H9 (cell line): ENCODE results near the gene CNR1. TPM values are rescaled to one million over a fixed set of nuclear protein-coding genes. Genes with fewer than 3 reads are reported as not detected.

Source experiments
- DNase-seq: peaks from one replicate; pipeline ENCODE4 v3.0.0-alpha.2; 2017
- H2AFZ ChIP-seq: one replicate; pipeline ENCODE4 v1.6.1; 2013; ENCODE audit warnings: mild to moderate bottlenecking, low read length, control low read depth, moderate library complexity
- H2AK5ac ChIP-seq: 2 replicates; pipeline ENCODE4 v1.6.1; 2013; ENCODE audit warnings: low read length, control low read depth, mixed read lengths; ENCODE audit not compliant: insufficient read length
- H2BK120ac ChIP-seq: one replicate; pipeline ENCODE4 v1.6.1; 2013; ENCODE audit warnings: low read depth, mild to moderate bottlenecking, low read length, control low read depth, inconsistent platforms; ENCODE audit not compliant: poor library complexity, severe bottlenecking
- H2BK12ac ChIP-seq: 2 replicates; pipeline ENCODE4 v1.6.1; 2013; ENCODE audit warnings: low read length, control low read depth, mixed read lengths, low read depth; ENCODE audit not compliant: insufficient read length
- H2BK15ac ChIP-seq: 2 replicates; pipeline ENCODE4 v1.6.1; 2013; ENCODE audit warnings: low read depth, low read length, control low read depth
- H2BK20ac ChIP-seq: one replicate; pipeline ENCODE4 v1.6.1; 2013; ENCODE audit warnings: low read depth, mild to moderate bottlenecking, low read length, control low read depth, inconsistent platforms; ENCODE audit not compliant: poor library complexity, severe bottlenecking
- H2BK5ac ChIP-seq: 2 replicates; pipeline ENCODE4 v1.6.1; 2013; ENCODE audit warnings: low read length, control low read depth, mixed read lengths; ENCODE audit not compliant: insufficient read length
- H3K14ac ChIP-seq: 2 replicates; pipeline ENCODE4 v1.6.1; 2013; ENCODE audit warnings: low read length, control low read depth; ENCODE audit not compliant: insufficient read depth
- H3K18ac ChIP-seq: 2 replicates; pipeline ENCODE4 v1.6.1; 2013; ENCODE audit warnings: low read depth, mild to moderate bottlenecking, mixed read lengths, low read length, control low read depth; ENCODE audit not compliant: insufficient read length
- H3K23ac ChIP-seq: 2 replicates; pipeline ENCODE4 v1.6.1; 2013; ENCODE audit warnings: low read length, control low read depth, mixed read lengths, low read depth; ENCODE audit not compliant: insufficient read length
- H3K23me2 ChIP-seq: 2 replicates; pipeline ENCODE4 v1.6.1; 2013; ENCODE audit warnings: low read depth, mild to moderate bottlenecking, mixed read lengths, low read length, control low read depth; ENCODE audit not compliant: insufficient read length, poor library complexity, severe bottlenecking
- H3K27ac ChIP-seq: 2 replicates; pipeline ENCODE4 v1.5.1; 2013; ENCODE audit warnings: low read length, control low read depth, mixed read lengths, low read depth; ENCODE audit not compliant: insufficient read length
- H3K27me3 ChIP-seq: 2 replicates; pipeline ENCODE4 v1.6.1; 2013; ENCODE audit warnings: low read length, control low read depth, inconsistent platforms; ENCODE audit not compliant: insufficient read depth
- H3K4ac ChIP-seq: 2 replicates; pipeline ENCODE4 v1.6.1; 2013; ENCODE audit warnings: low read depth, mild to moderate bottlenecking, control low read depth, inconsistent platforms, low read length, moderate library complexity
- H3K4me1 ChIP-seq: 2 replicates; pipeline ENCODE4 v1.6.1; 2013; ENCODE audit warnings: low read length, control low read depth, inconsistent platforms; ENCODE audit not compliant: insufficient read depth
- H3K4me2 ChIP-seq: 2 replicates; pipeline ENCODE4 v1.6.1; 2013; ENCODE audit warnings: low read length, control low read depth, mixed read lengths; ENCODE audit not compliant: insufficient read length, insufficient read depth
- H3K56ac ChIP-seq: 2 replicates; pipeline ENCODE4 v1.6.1; 2013; ENCODE audit warnings: low read depth, mild to moderate bottlenecking, mixed read lengths, low read length, control low read depth; ENCODE audit not compliant: insufficient read length
- H3K79me1 ChIP-seq: 2 replicates; pipeline ENCODE4 v1.6.1; 2013; ENCODE audit warnings: low read depth, mild to moderate bottlenecking, moderate library complexity, low read length, control low read depth, inconsistent platforms; ENCODE audit not compliant: insufficient read depth, poor library complexity, severe bottlenecking
- H3K79me2 ChIP-seq: 2 replicates; pipeline ENCODE4 v1.6.1; 2013; ENCODE audit warnings: low read length, control low read depth, inconsistent platforms; ENCODE audit not compliant: insufficient read depth
- H3K9ac ChIP-seq: 2 replicates; pipeline ENCODE4 v1.6.1; 2013; ENCODE audit warnings: low read length, control low read depth, mixed read lengths; ENCODE audit not compliant: insufficient read length; ENCODE audit errors: extremely low read depth
- H3K9me3 ChIP-seq: one replicate; pipeline ENCODE4 v1.6.1; 2013; ENCODE audit warnings: low read depth, low read length, inconsistent platforms; ENCODE audit not compliant: control insufficient read depth
- H3T11ph ChIP-seq: one replicate; pipeline ENCODE4 v1.6.1; 2013; ENCODE audit warnings: mild to moderate bottlenecking, low read length, control low read depth, inconsistent platforms
- H4K20me1 ChIP-seq: one replicate; pipeline ENCODE4 v1.6.1; 2013; ENCODE audit not compliant: control insufficient read depth, insufficient read length, insufficient read depth
- H4K5ac ChIP-seq: 2 replicates; pipeline ENCODE4 v1.6.1; 2013; ENCODE audit warnings: low read depth, mild to moderate bottlenecking, mixed read lengths, low read length, control low read depth; ENCODE audit not compliant: insufficient read length
- H4K8ac ChIP-seq: replicated peaks from 2 replicates; pipeline ENCODE4 v1.6.1; 2013; ENCODE audit warnings: low read length, control low read depth, mixed read lengths, low read depth; ENCODE audit not compliant: insufficient read length
- H4K91ac ChIP-seq: 2 replicates; pipeline ENCODE4 v1.6.1; 2013; ENCODE audit warnings: low read depth, mild to moderate bottlenecking, moderate library complexity, mixed read lengths, low read length, control low read depth; ENCODE audit not compliant: insufficient read length
- H3K27ac Mint-ChIP-seq, 3 experiments: 2 replicates in 2 of 3; 3 replicates in 1 of 3; pipeline ENCODE4 v1.8.0; 2020 to 2021; ENCODE audit warnings: mixed read lengths in 3 of 3, mild to moderate bottlenecking in 1 of 3, moderate library complexity in 1 of 3
- H3K27me3 Mint-ChIP-seq: 2 replicates; pipeline ENCODE4 v1.8.0; 2021; ENCODE audit warnings: low read depth, mild to moderate bottlenecking, moderate library complexity, mixed read lengths
- H3K36me3 Mint-ChIP-seq, 3 experiments: 2 replicates in 2 of 3; 3 replicates in 1 of 3; pipeline ENCODE4 v1.8.0; 2020 to 2021; ENCODE audit warnings: low read depth in 3 of 3, mixed read lengths in 3 of 3; ENCODE audit not compliant: insufficient read depth in 1 of 3
- H3K4me1 Mint-ChIP-seq, 2 experiments: 2 replicates each; pipeline ENCODE4 v1.8.0; 2020; ENCODE audit warnings: mixed read lengths in 2 of 2
- H3K4me3 Mint-ChIP-seq, 2 experiments: 2 replicates in 1 of 2; 3 replicates in 1 of 2; pipeline ENCODE4 v1.8.0; 2020 to 2021; ENCODE audit warnings: mild to moderate bottlenecking in 2 of 2, mixed read lengths in 2 of 2, moderate library complexity in 1 of 2
- H3K9me3 Mint-ChIP-seq, 2 experiments: 2 replicates in 1 of 2; 3 replicates in 1 of 2; pipeline ENCODE4 v1.8.0; 2020; ENCODE audit warnings: mild to moderate bottlenecking in 2 of 2, mixed read lengths in 2 of 2, moderate library complexity in 1 of 2
- CTCF ChIP-seq: fragments of 200-600 bp; sonication (generic); conservative IDR thresholded peaks from 3 replicates; pipeline ENCODE4 v1.8.0; 2021; ENCODE audit warnings: antibody characterized with exemption, mild to moderate bottlenecking
- WGBS: extraction: QIAGEN DNeasy Blood & Tissue Kit; methylation state at CpG from one replicate; pipeline ENCODE4 v1.1.7; 2013; ENCODE audit warnings: missing lambda C conversion rate, low lambda C conversion rate, mixed read lengths; ENCODE audit not compliant: insufficient read length; ENCODE audit errors: extremely low coverage; 5-methylcytosine and 5-hydroxymethylcytosine counted together
- total RNA-seq: library from RNA; stranded (reverse); gene quantifications from 2 replicates; pipeline ENCODE4 v1.2.1, GENCODE V29; 2021

The CNR1 gene
- total RNA-seq, 1 experiment from 2014 or later, result 0.72 TPM

GRCh38 chr6:88111991-88112390 lies 54.2 kb downstream of the CNR1 start:
- Histone ChIP-seq H3K23ac (no peak overlapping the region), H3K23me2 (no peaks in the 10 kb centered on the region), H2AK5ac (no peak overlapping the region), H2BK20ac (no peak overlapping the region), H4K8ac (no peak overlapping the region), H4K5ac (no peak overlapping the region), H3K9me3 (no peaks in the 10 kb centered on the region), H3K27ac (no peak overlapping the region), H3K79me1 (no peaks in the 10 kb centered on the region), H3K14ac (no peak overlapping the region), H3K79me2 (no peaks in the 10 kb centered on the region), H3K9ac (no peak overlapping the region), H3K4me1 (no peaks in the 10 kb centered on the region; the same call in 1 of the 2 replicates), H3T11ph (no peak overlapping the region), H3K18ac (no peak overlapping the region), H2BK12ac (no peak overlapping the region), H2BK120ac (no peak overlapping the region), H4K91ac (no peak overlapping the region), H2BK5ac (no peak overlapping the region), H3K56ac (no peak overlapping the region), H3K27me3 (no peaks in the 10 kb centered on the region), H3K4me2 (no peak overlapping the region), H2AFZ (no peak overlapping the region), H2BK15ac (no peak overlapping the region), H3K4ac (no peak overlapping the region), H4K20me1 (no peaks in the 10 kb centered on the region)
- no peak for TF ChIP-seq CTCF
- no peaks in the 10 kb centered on the region; the same call in 1 of the 2 replicates for H3K27me3 Mint-ChIP-seq
- DNase-seq, result no peak
- H3K9me3 Mint-ChIP-seq, result peaks cover 0 to 2% of the 10 kb centered on the region in 2 experiments; a peak in 2 of 5 replicates
- no CpG with 5 or more reads among the region's 5 CpGs for WGBS
- no peak overlapping the region for H3K27ac Mint-ChIP-seq
- peaks cover 17 to 21% of the 10 kb centered on the region in 2 experiments for H3K4me1 Mint-ChIP-seq
- H3K4me3 Mint-ChIP-seq, result no peak overlapping the region
- no peaks in the 10 kb centered on the region for H3K36me3 Mint-ChIP-seq
